Measurements from ENCODE around the gene MAML2.

DNA sequence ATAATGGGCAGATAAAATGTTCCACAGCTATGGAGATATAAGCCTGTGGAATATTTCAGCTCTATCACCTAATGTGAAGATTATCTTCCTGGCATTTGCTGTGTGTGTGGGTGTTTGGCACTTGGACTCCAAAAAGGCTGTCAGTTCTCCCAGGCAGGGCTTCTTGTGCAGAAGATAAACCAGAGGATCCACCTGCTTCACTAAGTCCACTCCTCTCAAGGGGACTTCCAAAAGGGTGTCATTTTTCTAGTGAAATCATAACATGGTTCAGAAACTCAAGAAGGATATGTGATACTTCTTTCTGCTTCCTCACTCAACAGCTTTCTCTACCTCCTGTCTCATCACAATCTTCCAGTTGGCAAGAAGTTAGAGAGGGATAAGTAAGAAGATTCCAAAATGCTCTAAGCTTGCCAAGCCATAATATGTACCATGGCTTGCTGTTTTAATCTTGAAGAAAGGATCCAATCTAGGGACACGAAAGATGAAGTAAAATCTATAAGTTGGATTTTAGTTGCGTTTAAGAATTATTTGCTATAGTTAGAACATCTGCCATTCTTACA lies 212.9 kb downstream of the MAML2 start:
- TF ChIP-seq CTCF (conservative IDR thresholded peaks at IDR 0.05; ENCODE audit: low read depth in 2 of 2) (no peak), REST (IDR thresholded peaks at IDR 0.05; ENCODE audit: unreplicated experiment) (no peak), EZH2 (IDR thresholded peaks at IDR 0.05; ENCODE audit: low read depth, unreplicated experiment) (no peak), POLR2AphosphoS5 (IDR thresholded peaks at IDR 0.05; ENCODE audit: low read depth) (no peak), EZH2phosphoT487 (IDR thresholded peaks at IDR 0.05; ENCODE audit: unreplicated experiment) (no peak), NANOG (IDR thresholded peaks at IDR 0.05; ENCODE audit: borderline replicate concordance) (no peak), STAT1 (IDR thresholded peaks at IDR 0.05; ENCODE audit: unreplicated experiment) (no peak), JUNB (IDR thresholded peaks at IDR 0.05; ENCODE audit: unreplicated experiment) (no peak)

Measured in GM23338 (cell line).